Measurements from ENCODE around the gene AQP12B. TPM values are rescaled to one million over a fixed set of nuclear protein-coding genes. Genes with fewer than 3 reads are reported as not detected.

Gene AQP12B
- total RNA-seq, 4 donors from 2014 or later, result not detected

GRCh38 chr2:240637116-240637900, 45.4 kb downstream of the AQP12B start:
- Histone ChIP-seq H3K4me1 (no peaks in the 10 kb centered on the region), H3K27me3 (no peaks in the 10 kb centered on the region), H3K4me3 (no peak overlapping the region), H3K36me3 (no peaks in the 10 kb centered on the region), H3K27ac (no peak overlapping the region), H3K9me3 (no peaks in the 10 kb centered on the region)
- TF ChIP-seq, protein P1, sequence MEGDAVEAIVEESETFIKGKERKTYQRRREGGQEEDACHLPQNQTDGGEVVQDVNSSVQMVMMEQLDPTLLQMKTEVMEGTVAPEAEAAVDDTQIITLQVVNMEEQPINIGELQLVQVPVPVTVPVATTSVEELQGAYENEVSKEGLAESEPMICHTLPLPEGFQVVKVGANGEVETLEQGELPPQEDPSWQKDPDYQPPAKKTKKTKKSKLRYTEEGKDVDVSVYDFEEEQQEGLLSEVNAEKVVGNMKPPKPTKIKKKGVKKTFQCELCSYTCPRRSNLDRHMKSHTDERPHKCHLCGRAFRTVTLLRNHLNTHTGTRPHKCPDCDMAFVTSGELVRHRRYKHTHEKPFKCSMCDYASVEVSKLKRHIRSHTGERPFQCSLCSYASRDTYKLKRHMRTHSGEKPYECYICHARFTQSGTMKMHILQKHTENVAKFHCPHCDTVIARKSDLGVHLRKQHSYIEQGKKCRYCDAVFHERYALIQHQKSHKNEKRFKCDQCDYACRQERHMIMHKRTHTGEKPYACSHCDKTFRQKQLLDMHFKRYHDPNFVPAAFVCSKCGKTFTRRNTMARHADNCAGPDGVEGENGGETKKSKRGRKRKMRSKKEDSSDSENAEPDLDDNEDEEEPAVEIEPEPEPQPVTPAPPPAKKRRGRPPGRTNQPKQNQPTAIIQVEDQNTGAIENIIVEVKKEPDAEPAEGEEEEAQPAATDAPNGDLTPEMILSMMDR (IDR thresholded peaks at IDR 0.05), result no peak
- no peak for TF ChIP-seq POLR2A (IDR thresholded peaks at IDR 0.05)
- intact Hi-C loops (cut with DNase I; ENCODE audit: low total_unique reads), result no loop called here
- DNase-seq, result no peak

GRCh38 chr2:240636563-240637115, 46.0 kb downstream of the AQP12B start:
- H3K27ac ChIP-seq, result no peak overlapping the region

GRCh38 chr2:240635998-240636547, 46.6 kb downstream of the AQP12B start:
- no peaks in the 10 kb centered on the region for H3K9me3 ChIP-seq
- no peak overlapping the region for H3K4me3 ChIP-seq
- no peaks in the 10 kb centered on the region for H3K36me3 ChIP-seq
- intact Hi-C loops (cut with DNase I; ENCODE audit: low total_unique reads), result no loop called here
- H3K27ac ChIP-seq, result no peak overlapping the region
- H3K4me1 ChIP-seq, result no peaks in the 10 kb centered on the region
- H3K27me3 ChIP-seq, result no peaks in the 10 kb centered on the region
- TF ChIP-seq POLR2A (IDR thresholded peaks at IDR 0.05), result no peak
- TF ChIP-seq, protein P1 (IDR thresholded peaks at IDR 0.05), result no peak
- DNase-seq, result peak in 1 of 2 donors; percentile 7

More at GRCh38 chr2:240636563-240637115, 46.0 kb downstream of the AQP12B start:
- Histone ChIP-seq H3K4me1 (no peaks in the 10 kb centered on the region), H3K27me3 (no peaks in the 10 kb centered on the region), H3K9me3 (no peaks in the 10 kb centered on the region), H3K36me3 (no peaks in the 10 kb centered on the region), H3K4me3 (no peak overlapping the region)
- intact Hi-C loops (cut with DNase I; ENCODE audit: low total_unique reads), result no loop called here
- DNase-seq, result no peak
- TF ChIP-seq, protein P1 (IDR thresholded peaks at IDR 0.05), result no peak
- TF ChIP-seq POLR2A (IDR thresholded peaks at IDR 0.05), result no peak

DNA sequence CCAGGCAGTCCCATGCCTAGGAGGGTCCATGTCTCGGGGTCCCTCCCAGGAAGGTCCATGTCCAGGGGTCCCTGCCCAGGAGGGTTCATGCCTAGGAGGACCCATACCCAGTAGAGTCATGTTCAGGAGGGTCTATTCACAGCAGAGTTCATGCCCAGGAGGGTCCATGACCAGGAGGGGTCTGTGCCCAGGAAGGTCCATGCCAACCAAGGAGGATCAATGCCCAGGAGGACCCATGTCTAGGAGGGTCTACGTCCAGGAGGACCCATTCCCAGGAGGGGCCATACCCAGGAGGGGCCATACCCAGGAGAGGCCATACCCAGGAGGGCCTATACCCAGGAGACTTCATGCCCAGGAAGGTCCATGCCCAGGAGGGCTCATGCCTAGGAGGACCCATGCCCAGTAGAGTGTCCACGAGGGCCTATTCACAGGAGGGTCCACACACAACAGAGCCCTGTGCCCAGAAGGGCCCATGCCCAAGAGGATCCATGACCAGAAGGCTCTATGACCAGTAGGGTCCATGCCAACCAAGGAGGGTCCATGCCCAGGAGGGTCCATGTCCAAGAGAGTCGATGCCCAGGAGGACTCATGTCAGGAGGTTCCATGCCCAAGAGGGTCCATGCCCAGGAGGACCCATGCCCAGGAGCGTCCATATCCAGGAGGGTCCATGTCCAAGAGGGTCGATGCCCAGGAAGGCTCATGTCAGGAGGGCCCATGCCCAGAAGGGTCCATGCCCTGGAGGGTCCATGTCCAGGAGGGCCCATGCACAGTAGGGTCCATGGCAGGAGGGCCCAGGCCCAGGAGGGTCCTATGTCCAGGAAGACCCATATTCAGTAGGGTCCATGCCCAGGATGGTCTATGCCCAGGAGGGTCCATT, 47.3 kb downstream of the AQP12B start:
- Histone ChIP-seq H3K27ac (no peak overlapping the region), H3K9me3 (no peaks in the 10 kb centered on the region), H3K27me3 (no peaks in the 10 kb centered on the region), H3K4me3 (no peak overlapping the region), H3K4me1 (no peaks in the 10 kb centered on the region), H3K36me3 (no peaks in the 10 kb centered on the region)
- intact Hi-C loops (cut with DNase I; ENCODE audit: low total_unique reads), result no loop called here
- TF ChIP-seq POLR2A (IDR thresholded peaks at IDR 0.05), result no peak
- TF ChIP-seq, protein P1 (IDR thresholded peaks at IDR 0.05), result no peak
- DNase-seq, result no peak

Measured in uterus (tissue), 4 donors.